ENCODE data around the gene CHPF2.

Gene CHPF2

GRCh38 chr7:151260883-151261282, 28.6 kb downstream of the CHPF2 start:
- Histone ChIP-seq H3K9ac (ENCODE audit: low read length) (no peak overlapping the region), H3K27ac (ENCODE audit: low read depth, low read length) (no peak overlapping the region), H3K27me3 (ENCODE audit: control insufficient read depth in 1 of 2, insufficient read depth in 2 of 2, low read length in 2 of 2) (no peaks in the 10 kb centered on the region), H3K36me3 (ENCODE audit: insufficient read depth, low read length) (no peaks in the 10 kb centered on the region), H3K9me3 (ENCODE audit: low read length) (no peaks in the 10 kb centered on the region), H3K4me1 (ENCODE audit: insufficient read depth, low read length) (no peaks in the 10 kb centered on the region), H3K4me3 (ENCODE audit: low read depth in 1 of 2, low read length in 2 of 2) (no peak overlapping the region)

GRCh38 chr7:151261529-151261928, 29.2 kb downstream of the CHPF2 start:
- H3K36me3 ChIP-seq (ENCODE audit: insufficient read depth, low read length), result no peaks in the 10 kb centered on the region
- no peaks in the 10 kb centered on the region for H3K4me1 ChIP-seq (ENCODE audit: insufficient read depth, low read length)
- no peak overlapping the region for H3K9ac ChIP-seq (ENCODE audit: low read length)
- H3K27ac ChIP-seq (ENCODE audit: low read depth, low read length), result no peak overlapping the region
- H3K27me3 ChIP-seq (ENCODE audit: control insufficient read depth in 1 of 2, insufficient read depth in 2 of 2, low read length in 2 of 2), result no peaks in the 10 kb centered on the region
- no peaks in the 10 kb centered on the region for H3K9me3 ChIP-seq (ENCODE audit: low read length)
- no peak overlapping the region for H3K4me3 ChIP-seq (ENCODE audit: low read depth in 1 of 2, low read length in 2 of 2)

- no peak overlapping the region for H3K27ac ChIP-seq (ENCODE audit: low read depth, low read length)
- no peaks in the 10 kb centered on the region for H3K27me3 ChIP-seq (ENCODE audit: control insufficient read depth in 1 of 2, insufficient read depth in 2 of 2, low read length in 2 of 2)
- no peak overlapping the region for H3K4me3 ChIP-seq (ENCODE audit: low read depth in 1 of 2, low read length in 2 of 2)
- H3K4me1 ChIP-seq (ENCODE audit: insufficient read depth, low read length), result no peaks in the 10 kb centered on the region
- no peaks in the 10 kb centered on the region for H3K9me3 ChIP-seq (ENCODE audit: low read length)
- no peak overlapping the region for H3K9ac ChIP-seq (ENCODE audit: low read length)
- H3K36me3 ChIP-seq (ENCODE audit: insufficient read depth, low read length), result no peaks in the 10 kb centered on the region
Observed at GRCh38 chr7:151264615-151265014, 32.3 kb downstream of the CHPF2 start.

- Histone ChIP-seq H3K4me1 (ENCODE audit: insufficient read depth, low read length) (no peaks in the 10 kb centered on the region), H3K9me3 (ENCODE audit: low read length) (no peaks in the 10 kb centered on the region), H3K9ac (ENCODE audit: low read length) (no peak overlapping the region), H3K27me3 (ENCODE audit: control insufficient read depth in 1 of 2, insufficient read depth in 2 of 2, low read length in 2 of 2) (no peaks in the 10 kb centered on the region), H3K27ac (ENCODE audit: low read depth, low read length) (no peak overlapping the region), H3K36me3 (ENCODE audit: insufficient read depth, low read length) (no peaks in the 10 kb centered on the region), H3K4me3 (ENCODE audit: low read depth in 1 of 2, low read length in 2 of 2) (no peak overlapping the region)
Observed at GRCh38 chr7:151265351-151265931, 33.2 kb downstream of the CHPF2 start.

- H3K27ac ChIP-seq (ENCODE audit: low read depth, low read length), result no peak overlapping the region
- H3K4me1 ChIP-seq (ENCODE audit: insufficient read depth, low read length), result peaks cover 7% of the 10 kb centered on the region
- no peaks in the 10 kb centered on the region for H3K36me3 ChIP-seq (ENCODE audit: insufficient read depth, low read length)
- H3K4me3 ChIP-seq (ENCODE audit: low read depth in 1 of 2, low read length in 2 of 2), result no peak overlapping the region
- H3K9me3 ChIP-seq (ENCODE audit: low read length), result no peaks in the 10 kb centered on the region
- H3K27me3 ChIP-seq (ENCODE audit: control insufficient read depth in 1 of 2, insufficient read depth in 2 of 2, low read length in 2 of 2), result no peaks in the 10 kb centered on the region
- H3K9ac ChIP-seq (ENCODE audit: low read length), result no peak overlapping the region
Observed at GRCh38 chr7:151269511-151269910, 37.2 kb downstream of the CHPF2 start.

GRCh38 chr7:151271699-151272355, 39.5 kb downstream of the CHPF2 start:
- H3K27me3 ChIP-seq (ENCODE audit: control insufficient read depth in 1 of 2, insufficient read depth in 2 of 2, low read length in 2 of 2), result no peaks in the 10 kb centered on the region
- H3K9ac ChIP-seq (ENCODE audit: low read length), result no peak overlapping the region
- H3K4me3 ChIP-seq (ENCODE audit: low read depth in 1 of 2, low read length in 2 of 2), result no peak overlapping the region
- H3K9me3 ChIP-seq (ENCODE audit: low read length), result no peaks in the 10 kb centered on the region
- no peaks in the 10 kb centered on the region for H3K36me3 ChIP-seq (ENCODE audit: insufficient read depth, low read length)
- H3K27ac ChIP-seq (ENCODE audit: low read depth, low read length), result no peak overlapping the region
- peaks cover 17% of the 10 kb centered on the region for H3K4me1 ChIP-seq (ENCODE audit: insufficient read depth, low read length)

- no peaks in the 10 kb centered on the region for H3K36me3 ChIP-seq (ENCODE audit: insufficient read depth, low read length)
- H3K4me1 ChIP-seq (ENCODE audit: insufficient read depth, low read length), result peaks cover 21% of the 10 kb centered on the region
- no peak overlapping the region for H3K9ac ChIP-seq (ENCODE audit: low read length)
- no peaks in the 10 kb centered on the region for H3K9me3 ChIP-seq (ENCODE audit: low read length)
- H3K27ac ChIP-seq (ENCODE audit: low read depth, low read length), result no peak overlapping the region
- no peak overlapping the region for H3K4me3 ChIP-seq (ENCODE audit: low read depth in 1 of 2, low read length in 2 of 2)
- H3K27me3 ChIP-seq (ENCODE audit: control insufficient read depth in 1 of 2, insufficient read depth in 2 of 2, low read length in 2 of 2), result no peaks in the 10 kb centered on the region
Observed at GRCh38 chr7:151272405-151272804, 40.1 kb downstream of the CHPF2 start.

GRCh38 chr7:151272877-151273276, 40.6 kb downstream of the CHPF2 start:
- H3K36me3 ChIP-seq (ENCODE audit: insufficient read depth, low read length), result no peaks in the 10 kb centered on the region
- no peak overlapping the region for H3K9ac ChIP-seq (ENCODE audit: low read length)
- no peak overlapping the region for H3K4me3 ChIP-seq (ENCODE audit: low read depth in 1 of 2, low read length in 2 of 2)

GRCh38 chr7:151273651-151274390, 41.5 kb downstream of the CHPF2 start:
- H3K27me3 ChIP-seq (ENCODE audit: control insufficient read depth in 1 of 2, insufficient read depth in 2 of 2, low read length in 2 of 2), result no peaks in the 10 kb centered on the region
- no peaks in the 10 kb centered on the region for H3K9me3 ChIP-seq (ENCODE audit: low read length)
- H3K36me3 ChIP-seq (ENCODE audit: insufficient read depth, low read length), result no peaks in the 10 kb centered on the region
- H3K4me3 ChIP-seq (ENCODE audit: low read depth in 1 of 2, low read length in 2 of 2), result no peak overlapping the region
- H3K4me1 ChIP-seq (ENCODE audit: insufficient read depth, low read length), result peaks cover 25% of the 10 kb centered on the region
- no peak overlapping the region for H3K27ac ChIP-seq (ENCODE audit: low read depth, low read length)
- H3K9ac ChIP-seq (ENCODE audit: low read length), result no peak overlapping the region

More at GRCh38 chr7:151272877-151273276, 40.6 kb downstream of the CHPF2 start:
- no peak overlapping the region for H3K27ac ChIP-seq (ENCODE audit: low read depth, low read length)
- peaks cover 25% of the 10 kb centered on the region for H3K4me1 ChIP-seq (ENCODE audit: insufficient read depth, low read length)
- no peaks in the 10 kb centered on the region for H3K27me3 ChIP-seq (ENCODE audit: control insufficient read depth in 1 of 2, insufficient read depth in 2 of 2, low read length in 2 of 2)
- no peaks in the 10 kb centered on the region for H3K9me3 ChIP-seq (ENCODE audit: low read length)

- H3K27ac ChIP-seq (ENCODE audit: low read depth, low read length), result no peak overlapping the region
- H3K36me3 ChIP-seq (ENCODE audit: insufficient read depth, low read length), result no peaks in the 10 kb centered on the region
- H3K4me3 ChIP-seq (ENCODE audit: low read depth in 1 of 2, low read length in 2 of 2), result no peak overlapping the region
- peaks cover 25% of the 10 kb centered on the region for H3K4me1 ChIP-seq (ENCODE audit: insufficient read depth, low read length)
- no peak overlapping the region for H3K9ac ChIP-seq (ENCODE audit: low read length)
- no peaks in the 10 kb centered on the region for H3K27me3 ChIP-seq (ENCODE audit: control insufficient read depth in 1 of 2, insufficient read depth in 2 of 2, low read length in 2 of 2)
- H3K9me3 ChIP-seq (ENCODE audit: low read length), result no peaks in the 10 kb centered on the region
Observed at GRCh38 chr7:151274396-151274795, 42.1 kb downstream of the CHPF2 start.

- Histone ChIP-seq H3K36me3 (ENCODE audit: insufficient read depth, low read length) (no peaks in the 10 kb centered on the region), H3K9me3 (ENCODE audit: low read length) (no peaks in the 10 kb centered on the region), H3K27ac (ENCODE audit: low read depth, low read length) (no peak overlapping the region), H3K27me3 (ENCODE audit: control insufficient read depth in 1 of 2, insufficient read depth in 2 of 2, low read length in 2 of 2) (no peaks in the 10 kb centered on the region), H3K9ac (ENCODE audit: low read length) (no peak overlapping the region), H3K4me3 (ENCODE audit: low read depth in 1 of 2, low read length in 2 of 2) (no peak overlapping the region), H3K4me1 (ENCODE audit: insufficient read depth, low read length) (peaks cover 25% of the 10 kb centered on the region)
Observed at GRCh38 chr7:151274936-151275812, 42.9 kb downstream of the CHPF2 start.

Measured in muscle layer of colon (tissue), 2 donors.